ENCODE results near the gene CACNA1G.

CACNA1G gene

DNA sequence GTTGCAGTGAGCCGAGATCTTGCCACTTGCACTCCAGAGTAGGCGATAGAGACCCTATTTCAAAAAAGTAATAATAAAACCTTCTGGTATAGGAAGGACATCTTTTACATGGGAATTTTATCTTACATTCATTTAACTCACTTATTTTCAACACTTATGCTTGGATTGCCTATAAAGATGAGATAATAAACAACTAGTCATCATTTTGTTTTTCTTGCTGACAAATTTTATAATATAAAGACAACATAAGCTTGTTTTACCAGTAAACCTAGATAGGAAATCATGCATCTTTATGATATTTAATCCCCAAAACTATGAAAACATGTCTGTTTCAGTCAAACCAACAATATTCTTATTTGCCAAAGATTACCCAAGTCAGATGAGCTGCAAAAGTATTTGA, 91.1 kb downstream of the CACNA1G start:
- DNase-seq (ENCODE audit: low spot score) = no peak

DNA sequence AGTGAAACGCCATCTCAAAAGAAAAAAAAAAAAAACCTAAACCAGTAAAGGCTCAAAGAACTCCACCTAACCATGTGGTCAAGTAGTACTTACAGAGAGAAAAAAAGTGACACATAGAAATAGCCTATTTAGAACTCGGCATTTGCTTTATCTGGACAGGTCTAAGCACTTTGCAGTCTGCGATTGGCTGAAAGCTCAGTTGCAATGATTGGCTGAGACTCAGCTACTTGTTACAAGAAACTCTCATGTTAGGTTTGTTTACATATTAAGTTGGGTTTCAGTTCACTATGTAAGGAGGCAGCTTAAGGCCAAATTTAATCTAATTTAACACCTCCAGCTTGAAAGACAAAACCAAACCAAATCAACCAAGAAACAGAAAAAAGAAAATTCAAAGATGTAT, 93.2 kb downstream of the CACNA1G start:
- DNase-seq (ENCODE audit: low spot score) = no peak

DNA sequence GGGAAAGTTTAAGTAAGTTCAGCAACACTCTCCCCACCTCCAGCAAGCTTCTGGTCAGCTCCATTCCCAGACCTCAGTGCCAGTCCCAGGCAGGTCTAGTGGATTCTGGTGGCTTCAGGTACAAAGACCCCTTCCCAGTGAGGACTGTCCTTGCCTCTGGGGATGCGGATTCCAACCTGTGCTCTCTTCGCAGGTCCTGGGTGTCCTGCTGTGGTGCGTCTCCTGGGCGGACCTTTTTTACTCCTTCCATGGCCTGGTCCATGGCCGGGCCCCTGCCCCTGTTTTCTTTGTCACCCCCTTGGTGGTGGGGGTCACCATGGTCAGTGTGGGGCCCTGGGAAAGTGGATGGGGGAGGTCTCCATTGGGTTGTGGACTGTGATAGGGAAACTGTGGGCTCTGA, 96.0 kb downstream of the CACNA1G start:
- DNase-seq (ENCODE audit: low spot score) = no peak

DNA sequence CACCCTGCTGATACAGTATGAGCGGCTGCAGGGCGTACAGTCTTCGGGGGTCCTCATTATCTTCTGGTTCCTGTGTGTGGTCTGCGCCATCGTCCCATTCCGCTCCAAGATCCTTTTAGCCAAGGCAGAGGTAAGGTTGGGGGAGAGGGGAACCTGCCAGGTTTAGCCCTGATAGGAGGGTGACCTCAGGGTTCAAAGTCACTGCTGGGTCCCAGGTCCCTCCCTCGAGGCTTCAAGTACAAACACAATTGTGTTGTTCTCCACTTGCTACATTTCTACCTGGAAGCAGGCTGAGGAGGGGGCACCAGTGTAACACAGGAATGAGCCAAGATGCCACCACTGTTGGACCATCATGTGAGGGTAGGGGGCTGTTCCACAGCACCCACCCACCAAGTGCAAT, 96.5 kb downstream of the CACNA1G start:
- DNase-seq (ENCODE audit: low spot score) = no peak

DNA sequence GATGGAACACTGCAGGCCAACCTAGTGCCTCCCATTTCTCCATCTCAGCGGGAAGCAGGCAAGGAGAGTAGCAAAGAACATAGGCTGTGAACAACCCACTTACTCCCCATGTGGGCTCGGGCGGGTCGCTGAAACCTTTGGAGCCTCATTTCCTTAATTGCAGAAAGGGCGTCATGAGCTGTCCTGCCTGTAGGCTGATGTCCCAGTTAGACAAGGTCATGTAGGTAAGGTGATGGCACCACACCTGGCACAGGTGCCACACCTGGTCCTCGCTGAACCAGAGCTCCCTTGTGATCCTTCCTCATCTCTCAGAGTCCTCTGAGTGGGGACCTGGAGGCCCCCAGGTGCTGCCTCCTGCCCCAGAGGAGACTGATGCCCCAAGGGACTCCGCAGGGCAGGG, 97.1 kb downstream of the CACNA1G start:
- DNase-seq (ENCODE audit: low spot score) = no peak

DNA sequence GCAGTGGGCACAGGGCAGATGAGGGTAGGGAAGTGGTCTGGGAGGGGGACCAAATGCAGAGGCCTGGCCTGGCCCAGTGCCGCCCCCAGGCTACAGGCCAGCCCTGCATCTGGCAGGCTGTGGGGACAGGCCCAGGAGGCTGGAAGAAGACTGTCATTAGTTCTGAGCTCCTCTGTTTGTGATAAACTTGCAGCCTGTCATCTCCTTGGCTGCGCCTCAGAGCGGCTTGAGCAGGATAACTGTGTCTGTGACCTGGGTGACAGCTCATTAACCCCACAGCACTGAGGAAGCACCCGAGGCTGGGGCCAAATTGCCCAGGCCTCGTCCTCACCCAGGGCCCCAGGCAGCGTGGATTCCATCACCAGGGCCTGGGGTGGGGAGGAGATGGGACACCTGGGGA, 98.1 kb downstream of the CACNA1G start:
- no peak for DNase-seq (ENCODE audit: low spot score)

DNA sequence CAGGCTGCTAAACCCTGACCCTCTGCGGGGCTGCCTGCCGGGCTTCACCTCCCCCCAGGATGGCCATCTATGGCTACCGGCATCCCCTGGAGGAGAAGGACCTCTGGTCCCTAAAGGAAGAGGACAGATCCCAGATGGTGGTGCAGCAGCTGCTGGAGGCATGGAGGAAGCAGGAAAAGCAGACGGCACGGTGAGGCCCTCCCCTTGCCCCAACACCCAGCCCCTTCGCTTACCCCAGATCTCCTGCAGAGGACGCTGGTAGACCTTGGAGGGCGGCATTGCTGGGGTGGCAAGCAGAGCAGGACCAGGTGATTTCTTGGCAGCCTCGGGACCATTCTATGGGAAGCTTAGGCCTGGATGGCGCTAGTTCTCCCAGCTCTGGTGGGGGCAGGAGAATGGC, 98.7 kb downstream of the CACNA1G start:
- no peak for DNase-seq (ENCODE audit: low spot score)

DNA sequence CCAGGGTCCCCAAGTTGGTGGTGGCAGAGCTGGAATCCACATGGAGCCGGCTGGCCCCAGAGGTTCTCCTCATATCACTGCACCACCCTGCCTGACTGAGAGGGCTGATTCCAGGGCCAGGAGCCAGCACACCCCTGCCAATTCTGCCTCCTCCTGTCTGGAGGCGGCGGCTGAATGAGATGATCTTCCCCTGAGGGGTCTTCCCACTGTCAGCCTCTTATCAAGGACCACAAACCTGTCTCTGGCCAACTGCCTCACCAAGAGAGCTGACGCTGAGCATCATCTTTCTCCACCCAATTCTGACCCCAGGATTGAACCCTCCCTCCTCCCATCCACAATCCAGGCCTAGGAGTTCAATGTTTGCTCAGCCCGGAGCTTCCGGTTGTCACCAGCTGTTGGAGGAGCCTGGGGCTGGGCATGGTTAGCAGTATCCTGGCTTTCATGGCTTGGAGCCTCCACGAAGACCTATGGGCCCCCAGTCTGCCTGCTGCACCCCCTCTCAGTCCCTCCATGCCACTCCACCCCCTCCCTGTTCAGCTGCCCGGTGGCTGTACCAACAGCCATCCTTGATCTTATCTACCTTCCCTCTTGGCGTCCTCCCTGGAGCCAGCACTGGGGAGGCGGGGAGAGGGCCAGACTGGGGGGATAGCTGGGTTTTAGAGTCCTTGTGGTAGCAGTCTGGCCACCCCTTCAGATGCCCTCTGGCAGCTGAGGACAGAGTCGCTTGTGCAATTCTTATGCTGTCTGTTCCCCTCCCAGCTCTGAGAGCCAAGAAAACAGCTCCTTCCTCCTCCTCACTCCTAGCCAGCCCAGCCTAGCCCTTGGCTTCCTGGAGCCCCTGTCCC, 99.7 kb downstream of the CACNA1G start:
- DNase-seq (ENCODE audit: low spot score) = no peak

DNA sequence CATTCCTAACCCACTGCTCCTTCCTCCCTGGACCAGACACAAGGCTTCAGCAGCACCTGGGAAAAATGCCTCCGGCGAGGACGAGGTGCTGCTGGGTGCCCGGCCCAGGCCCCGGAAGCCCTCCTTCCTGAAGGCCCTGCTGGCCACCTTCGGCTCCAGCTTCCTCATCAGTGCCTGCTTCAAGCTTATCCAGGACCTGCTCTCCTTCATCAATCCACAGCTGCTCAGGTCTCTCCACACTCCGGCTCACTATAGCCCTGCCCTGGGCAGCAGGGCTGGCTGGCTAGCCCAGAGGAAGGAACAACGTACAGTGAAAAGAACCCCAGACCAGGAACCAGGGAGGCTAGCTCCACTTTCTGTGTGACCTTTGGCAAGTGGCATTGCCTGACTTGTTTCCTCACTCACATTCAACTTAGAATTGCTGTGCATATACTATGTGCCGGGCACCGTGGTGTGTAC, 100.4 kb downstream of the CACNA1G start:
- DNase-seq (ENCODE audit: low spot score) = no peak

DNA sequence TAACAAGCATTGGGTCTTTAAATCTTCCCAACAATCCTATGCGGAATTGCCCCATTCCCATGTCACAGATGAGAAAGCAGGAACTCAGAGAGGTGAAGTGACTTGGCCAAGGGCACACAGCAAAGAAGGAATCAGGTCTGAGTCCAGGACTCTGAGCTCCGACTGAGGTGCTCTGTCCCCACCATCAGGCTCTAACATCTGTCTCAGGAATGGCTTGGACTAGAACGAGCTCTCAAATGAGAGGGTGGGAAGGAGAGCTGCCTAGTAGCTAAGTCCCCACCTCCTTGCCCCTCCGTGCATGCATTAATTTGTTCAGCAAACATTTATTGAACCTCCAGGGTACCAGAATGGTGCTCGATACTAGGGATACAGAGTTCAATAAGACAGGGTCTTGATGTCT, 100.8 kb downstream of the CACNA1G start:
- no peak for DNase-seq (ENCODE audit: low spot score)

DNA sequence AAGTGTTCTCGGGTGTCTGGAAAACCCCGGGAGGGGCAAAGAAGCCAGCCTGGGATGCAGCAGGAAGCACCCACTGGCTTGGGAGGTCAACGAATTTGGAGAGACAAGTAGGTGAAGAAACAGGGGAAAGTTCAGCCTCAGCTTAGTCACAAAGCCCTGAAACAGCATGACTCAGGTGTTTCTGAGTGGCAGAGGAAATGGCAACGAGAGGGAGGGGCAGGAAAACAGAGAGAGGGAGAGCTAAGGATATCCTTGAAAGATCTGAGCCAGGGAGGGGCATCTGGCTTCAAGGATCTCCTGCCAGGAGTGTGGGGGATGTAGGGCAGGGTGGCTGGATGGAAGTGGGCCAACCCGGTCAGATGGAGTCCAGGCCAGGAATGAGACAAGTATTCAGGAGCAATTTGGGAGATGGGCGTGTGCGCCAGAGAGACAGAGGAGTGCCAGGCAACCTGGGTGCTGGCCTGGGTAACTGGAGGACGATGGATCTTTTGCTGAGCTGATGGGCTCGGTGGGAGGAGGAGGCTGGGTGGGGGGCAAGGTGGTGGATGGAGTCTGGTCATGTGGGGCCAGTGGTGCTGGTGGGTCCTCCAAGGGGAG, 101.4 kb downstream of the CACNA1G start:
- DNase-seq (ENCODE audit: low spot score) = no peak

DNA sequence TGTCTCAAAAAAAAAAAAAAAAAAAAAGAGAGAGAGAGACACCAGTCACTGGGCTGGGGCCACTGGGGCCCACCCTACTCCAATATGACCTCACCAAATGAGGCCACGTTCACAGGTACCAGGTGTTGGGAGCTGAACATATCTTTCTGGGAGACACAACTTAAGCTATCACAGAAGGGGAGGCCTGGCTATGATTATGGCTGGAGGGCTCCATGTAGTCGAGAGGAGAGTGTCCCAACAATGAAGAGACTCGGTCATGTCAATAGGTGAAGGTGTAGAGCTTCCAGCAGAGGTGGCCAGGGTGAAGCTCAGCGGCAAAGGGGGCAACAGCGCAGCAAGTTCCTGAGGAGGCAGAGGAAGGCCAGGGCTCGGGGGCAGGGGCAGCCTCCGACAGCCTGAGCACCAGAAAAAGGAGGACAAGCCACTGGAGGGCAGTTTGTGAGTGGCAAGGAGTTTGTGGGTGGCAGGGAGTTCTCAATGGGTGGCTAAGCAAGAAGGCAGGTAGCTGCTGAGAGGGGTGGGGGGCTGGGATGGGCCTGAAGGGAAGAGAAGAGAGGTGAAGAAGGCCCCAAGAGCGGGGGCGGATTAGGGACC, 102.2 kb downstream of the CACNA1G start:
- DNase-seq (ENCODE audit: low spot score) = no peak

DNA sequence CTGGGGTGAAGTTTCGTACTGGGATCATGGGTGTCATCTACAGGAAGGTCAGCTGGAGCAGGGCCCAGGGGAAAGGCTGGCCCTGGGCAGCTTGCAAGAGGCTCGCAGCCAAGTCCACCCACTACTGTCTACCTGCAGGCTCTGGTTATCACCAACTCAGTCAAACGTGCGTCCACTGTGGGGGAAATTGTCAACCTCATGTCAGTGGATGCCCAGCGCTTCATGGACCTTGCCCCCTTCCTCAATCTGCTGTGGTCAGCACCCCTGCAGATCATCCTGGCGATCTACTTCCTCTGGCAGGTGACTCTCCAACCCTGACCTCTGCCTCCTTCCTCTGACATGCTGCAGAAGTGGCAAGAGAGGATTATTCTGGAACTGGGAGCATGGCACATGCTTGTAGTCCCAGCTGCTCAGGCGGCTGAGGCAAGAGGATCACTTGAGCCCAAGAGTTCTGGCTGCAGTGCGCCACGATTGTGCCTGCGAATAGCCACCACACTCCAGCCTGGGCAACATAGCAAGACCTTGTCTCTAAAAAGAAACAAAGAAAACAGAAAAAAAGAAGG, 103.4 kb downstream of the CACNA1G start:
- DNase-seq (ENCODE audit: low spot score) = no peak

DNA sequence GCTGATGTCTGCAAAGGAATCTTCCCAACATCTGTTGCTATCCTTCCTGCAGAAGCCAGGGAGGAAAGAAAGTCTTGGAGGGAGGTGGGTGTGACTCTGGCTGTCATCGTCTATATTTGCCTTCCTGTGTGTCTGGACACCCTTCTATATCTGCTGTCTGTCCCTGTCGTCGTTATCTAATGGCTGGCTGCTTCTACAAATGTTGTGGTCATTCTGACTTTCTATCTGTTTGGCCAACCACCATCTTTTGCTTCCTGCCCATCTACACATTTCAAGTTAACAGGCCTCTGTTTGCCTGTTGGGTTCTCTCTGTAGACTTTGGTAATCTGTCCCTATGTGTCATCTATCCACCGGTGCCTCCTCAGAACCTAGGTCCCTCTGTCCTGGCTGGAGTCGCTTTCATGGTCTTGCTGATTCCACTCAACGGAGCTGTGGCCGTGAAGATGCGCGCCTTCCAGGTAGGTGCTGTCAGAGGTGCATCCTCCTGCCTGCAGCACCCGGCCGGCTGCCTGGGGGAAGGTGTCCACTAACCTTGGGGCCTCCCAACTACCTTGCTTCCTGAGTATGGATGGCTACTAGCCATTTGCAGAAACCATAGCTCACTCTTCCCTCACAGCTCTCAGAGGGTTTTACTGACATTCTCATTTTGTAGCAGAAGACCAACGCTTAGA, 104.4 kb downstream of the CACNA1G start:
- no peak for DNase-seq (ENCODE audit: low spot score)

DNA sequence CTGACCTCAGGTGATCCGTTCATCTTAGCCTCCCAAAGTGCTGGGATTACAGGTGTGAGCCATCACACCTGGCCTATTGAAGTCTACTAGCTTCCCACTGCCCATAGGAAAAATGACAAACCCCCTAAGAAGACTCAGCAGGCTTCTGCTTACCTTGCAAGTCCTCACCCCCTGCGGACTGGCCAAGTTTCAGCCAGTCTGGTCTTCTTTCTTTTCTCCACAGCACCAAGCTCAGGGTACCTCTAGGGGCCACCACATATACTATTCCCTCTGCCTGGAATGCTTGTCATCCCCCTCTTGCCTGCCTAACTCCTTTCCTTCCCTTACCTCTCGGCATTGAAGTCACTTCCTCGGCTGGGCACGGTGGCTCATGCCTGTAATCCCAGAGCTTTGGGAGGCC, 105.3 kb downstream of the CACNA1G start:
- DNase-seq (ENCODE audit: low spot score) = no peak

DNA sequence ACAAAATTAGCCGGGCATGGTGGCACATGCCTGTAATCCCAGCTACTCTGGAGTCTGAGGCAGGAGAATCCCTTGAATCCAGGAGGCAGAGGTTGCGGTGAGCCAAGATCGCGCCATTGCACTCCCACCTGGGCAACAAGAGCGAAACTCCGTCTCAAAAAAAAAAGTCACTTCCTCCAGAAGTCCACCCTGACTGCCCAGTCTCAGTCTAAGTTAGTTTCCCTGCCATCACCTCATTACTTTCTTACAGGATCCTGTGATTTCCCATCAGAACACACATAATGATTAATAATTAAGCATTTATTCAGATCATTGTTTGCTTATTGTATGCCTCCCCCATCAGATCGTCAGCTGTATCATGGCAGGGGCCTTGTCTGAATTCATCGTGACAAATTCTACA, 105.8 kb downstream of the CACNA1G start:
- no peak for DNase-seq (ENCODE audit: low spot score)

DNA sequence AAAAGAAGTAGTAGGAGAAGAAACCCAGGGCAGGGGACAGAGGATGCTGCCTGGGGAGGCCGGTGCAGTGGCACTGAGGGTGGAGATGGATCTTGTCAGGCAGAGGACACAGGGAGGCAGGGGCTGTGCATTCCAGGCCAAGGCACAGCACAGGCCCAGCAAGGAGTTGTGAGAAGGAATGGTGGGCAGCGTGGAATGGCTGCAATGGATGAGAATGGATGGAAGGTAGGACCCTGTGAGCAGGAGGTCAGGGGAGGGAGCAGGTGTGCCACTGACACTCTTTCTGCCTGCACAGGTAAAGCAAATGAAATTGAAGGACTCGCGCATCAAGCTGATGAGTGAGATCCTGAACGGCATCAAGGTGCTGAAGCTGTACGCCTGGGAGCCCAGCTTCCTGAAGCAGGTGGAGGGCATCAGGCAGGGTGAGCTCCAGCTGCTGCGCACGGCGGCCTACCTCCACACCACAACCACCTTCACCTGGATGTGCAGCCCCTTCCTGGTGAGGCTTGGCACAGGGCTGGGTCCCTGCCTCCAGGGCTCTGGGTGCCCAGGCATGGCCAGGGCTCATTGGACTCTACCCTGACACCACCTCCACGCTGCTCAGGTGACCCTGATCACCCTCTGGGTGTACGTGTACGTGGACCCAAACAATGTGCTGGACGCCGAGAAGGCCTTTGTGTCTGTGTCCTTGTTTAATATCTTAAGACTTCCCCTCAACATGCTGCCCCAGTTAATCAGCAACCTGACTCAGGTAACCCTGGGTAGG, 106.9 kb downstream of the CACNA1G start:
- DNase-seq (ENCODE audit: low spot score) = no peak

DNA sequence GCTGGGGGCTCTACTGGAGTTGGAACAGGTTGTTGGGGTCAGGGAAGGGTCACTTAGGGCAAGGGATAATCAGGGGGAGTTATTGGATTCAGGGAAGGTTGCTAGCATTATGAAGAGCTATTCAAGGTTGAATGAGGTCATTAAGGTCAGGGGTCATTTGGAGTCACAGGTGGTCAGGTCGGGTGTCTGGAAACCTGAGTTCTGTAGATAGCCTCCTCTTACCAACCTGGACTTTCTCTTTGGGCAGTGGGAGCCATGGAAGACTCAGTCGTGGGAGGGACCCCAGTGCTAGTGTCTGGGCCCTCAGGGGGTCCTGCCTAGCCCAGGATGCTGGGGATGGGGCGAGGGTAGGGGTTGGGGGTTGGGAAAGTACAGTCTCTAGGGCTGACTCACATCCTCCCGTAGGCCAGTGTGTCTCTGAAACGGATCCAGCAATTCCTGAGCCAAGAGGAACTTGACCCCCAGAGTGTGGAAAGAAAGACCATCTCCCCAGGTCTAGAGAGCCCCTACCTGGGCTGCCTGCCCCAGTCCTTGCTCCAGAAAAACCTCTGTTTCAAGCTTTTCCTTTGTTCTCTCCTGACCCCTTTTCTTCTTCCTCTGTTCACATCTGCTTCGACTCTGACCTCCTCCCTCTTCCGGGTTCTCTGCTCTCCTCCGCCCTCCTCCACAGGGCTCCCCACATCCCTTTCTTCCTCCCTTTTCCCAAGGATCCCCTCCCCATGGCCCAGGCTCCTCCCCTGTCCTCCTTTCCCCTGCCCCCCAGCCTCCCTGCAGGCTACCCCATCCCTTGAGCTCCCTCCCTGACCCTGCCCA, 107.7 kb downstream of the CACNA1G start:
- no peak for DNase-seq (ENCODE audit: low spot score)

DNA sequence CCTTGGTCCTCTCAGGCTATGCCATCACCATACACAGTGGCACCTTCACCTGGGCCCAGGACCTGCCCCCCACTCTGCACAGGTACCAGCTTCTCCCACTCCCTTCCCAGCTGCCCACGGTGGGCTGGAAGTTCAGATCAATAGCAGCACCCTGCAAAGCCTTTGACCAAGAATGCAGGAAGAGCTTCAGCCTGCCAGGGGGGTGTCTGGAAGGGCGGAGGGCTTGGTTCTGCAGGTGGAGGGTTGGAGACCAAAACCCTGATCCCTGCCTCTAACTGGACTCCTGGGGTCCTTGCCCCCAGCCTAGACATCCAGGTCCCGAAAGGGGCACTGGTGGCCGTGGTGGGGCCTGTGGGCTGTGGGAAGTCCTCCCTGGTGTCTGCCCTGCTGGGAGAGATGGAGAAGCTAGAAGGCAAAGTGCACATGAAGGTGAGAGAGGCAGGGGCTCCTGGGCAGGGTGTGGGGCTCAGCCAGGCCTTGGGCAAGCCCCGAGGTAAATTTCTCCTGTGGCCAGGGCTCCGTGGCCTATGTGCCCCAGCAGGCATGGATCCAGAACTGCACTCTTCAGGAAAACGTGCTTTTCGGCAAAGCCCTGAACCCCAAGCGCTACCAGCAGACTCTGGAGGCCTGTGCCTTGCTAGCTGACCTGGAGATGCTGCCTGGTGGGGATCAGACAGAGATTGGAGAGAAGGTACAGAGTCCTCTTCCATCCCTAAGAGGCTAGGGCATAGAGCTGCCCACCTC, 108.5 kb downstream of the CACNA1G start:
- DNase-seq (ENCODE audit: low spot score) = no peak

DNA sequence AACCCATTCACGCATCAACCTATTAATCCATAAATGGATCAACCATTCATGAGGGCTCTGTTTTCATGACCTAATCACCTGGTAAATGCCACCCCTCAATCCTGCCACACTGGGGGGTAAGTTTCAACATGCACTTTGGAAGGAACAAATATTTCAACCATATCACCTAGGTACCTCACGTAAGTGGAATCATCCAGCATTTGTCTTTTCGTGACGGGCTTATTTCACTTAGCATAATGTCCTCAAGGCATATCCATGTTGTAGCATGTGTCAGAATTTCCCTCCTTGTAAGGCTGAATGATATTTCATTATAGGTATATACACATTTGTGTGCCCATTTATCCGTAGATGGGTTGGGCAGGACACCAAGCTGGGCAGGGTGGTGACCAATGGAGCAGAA, 111.6 kb downstream of the CACNA1G start:
- DNase-seq (ENCODE audit: low spot score) = no peak

Measured in globus pallidus (tissue), 1 donor.